Stimulated activated naive CD8-positive, alpha-beta T cell treated with anti-CD3 and anti-CD28 coated beads, Interleukin-15, Interleukin-2, amounts not matched to agents 100 ng/mL and 50 ng/mL, for 24 hours (primary cell): Measurements from ENCODE around the gene FAHD1.
"Not testable (repeated sequence)": the region's sequence is repeated elsewhere in the genome, so short reads cannot be mapped to it uniquely, and the experiment has no call there.

ENCODE experiments used
- H3K27ac Mint-ChIP-seq: one replicate; pipeline ENCODE4 v1.8.0; 2021; ENCODE audit warnings: mild to moderate bottlenecking, mixed read lengths
- H3K27me3 Mint-ChIP-seq: one replicate; pipeline ENCODE4 v1.8.0; 2021; ENCODE audit warnings: mixed read lengths
- H3K36me3 Mint-ChIP-seq: one replicate; pipeline ENCODE4 v1.8.0; 2021; ENCODE audit warnings: low read depth, mixed read lengths
- H3K4me1 Mint-ChIP-seq: one replicate; pipeline ENCODE4 v1.8.0; 2021; ENCODE audit warnings: low read depth, mixed read lengths
- H3K4me3 Mint-ChIP-seq: one replicate; pipeline ENCODE4 v1.8.0; 2021; ENCODE audit warnings: mild to moderate bottlenecking, mixed read lengths
- H3K9me3 Mint-ChIP-seq: one replicate; pipeline ENCODE4 v1.8.0; 2021; ENCODE audit warnings: mixed read lengths

FAHD1 gene

DNA sequence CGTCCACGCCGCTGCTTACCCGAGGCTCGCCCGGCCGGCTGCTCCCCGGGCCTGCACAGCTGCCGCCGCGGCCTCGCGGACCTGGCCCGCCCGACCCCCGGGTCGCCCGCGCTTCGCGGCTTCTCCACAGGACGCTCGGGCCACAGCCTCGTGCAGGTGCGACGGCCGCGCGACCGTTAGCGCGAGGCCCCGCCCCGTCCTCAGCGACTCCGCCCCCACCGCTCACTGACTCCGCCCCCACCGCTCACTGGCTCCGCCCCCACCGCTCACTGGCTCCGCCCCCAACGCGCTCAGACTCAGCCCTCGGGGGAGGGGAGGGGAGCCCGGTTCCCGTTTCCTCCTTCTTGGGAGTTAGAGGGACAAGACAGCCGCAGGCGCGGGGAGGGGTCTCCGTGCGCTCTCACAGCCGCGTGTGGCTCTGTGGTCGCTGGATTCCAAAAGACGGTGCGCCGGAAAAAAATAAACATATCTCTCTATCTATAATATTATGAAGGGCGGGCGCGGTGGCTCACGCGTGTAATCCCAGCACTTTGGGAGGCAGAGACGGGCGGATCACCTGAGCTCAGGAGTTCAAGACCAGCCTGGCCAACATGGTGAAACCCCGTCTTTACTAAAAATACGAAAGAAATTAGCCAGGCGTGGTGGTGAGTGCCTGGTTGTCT is 45.1 kb downstream of the FAHD1 start, which contains the start of gene MEIOB:
TSS of gene MEIOB (minus strand) at position 191 of the 662 bp plus-strand sequence. CDS start 3,989 bp downstream, outside the sequence.
- Mint-ChIP-seq H3K9me3 (no peaks in the 10 kb centered on the region), H3K36me3 (no peaks in the 10 kb centered on the region), H3K27ac (no peak within 1 kb of the TSS), H3K27me3 (peaks cover 13% of the 10 kb centered on the region), H3K4me3 (peak within 1 kb of the TSS; percentile 59), H3K4me1 (peaks cover 4% of the 10 kb centered on the region)

DNA sequence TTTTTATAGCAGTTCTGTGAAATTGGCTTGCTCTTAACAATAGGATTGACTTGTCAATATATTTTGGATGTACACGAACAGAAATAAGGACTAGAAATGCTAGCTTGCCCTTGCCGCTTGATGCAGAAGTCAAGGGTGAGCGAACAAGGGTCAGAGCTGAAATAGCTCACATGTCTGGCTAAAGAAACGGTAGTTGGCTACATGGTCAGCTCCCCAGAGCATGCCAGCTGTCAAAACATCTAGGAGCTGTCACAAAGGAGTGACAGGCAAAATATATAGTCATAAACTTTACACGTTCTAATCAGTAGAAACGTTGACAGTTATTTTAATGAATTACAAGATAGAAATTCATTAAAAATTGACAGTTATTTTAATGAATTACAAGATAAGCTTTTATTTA is 47.8 kb downstream of the FAHD1 start:
- Mint-ChIP-seq H3K4me3 (no peak overlapping the region), H3K27me3 (peaks cover 31% of the 10 kb centered on the region), H3K27ac (no peak overlapping the region), H3K36me3 (no peaks in the 10 kb centered on the region), H3K9me3 (no peaks in the 10 kb centered on the region), H3K4me1 (peaks cover 4% of the 10 kb centered on the region)

DNA sequence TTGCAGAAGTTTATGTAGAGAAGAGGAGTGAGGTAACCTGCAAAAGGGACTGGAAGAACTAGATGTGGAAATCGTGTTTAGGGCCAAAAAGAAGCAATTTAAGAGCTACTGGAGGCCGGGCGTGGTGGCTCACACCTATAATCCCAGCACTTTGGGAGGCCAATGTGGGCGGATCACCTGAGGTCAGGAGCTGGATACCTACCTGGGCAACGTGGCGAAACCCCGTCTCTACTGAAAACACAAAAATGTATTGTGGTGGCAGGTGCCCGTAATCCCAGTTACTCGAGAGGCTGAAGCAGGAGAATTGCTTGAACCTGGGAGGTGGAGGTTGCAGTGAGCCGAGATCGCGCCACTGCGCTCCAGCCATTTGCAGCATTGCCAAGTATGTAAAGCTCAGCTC is 49.1 kb downstream of the FAHD1 start:
- H3K36me3 Mint-ChIP-seq, H3K27ac Mint-ChIP-seq, H3K4me3 Mint-ChIP-seq, H3K9me3 Mint-ChIP-seq, H3K4me1 Mint-ChIP-seq: not testable (repeated sequence)
- peaks cover 32% of the 10 kb centered on the region for H3K27me3 Mint-ChIP-seq

DNA sequence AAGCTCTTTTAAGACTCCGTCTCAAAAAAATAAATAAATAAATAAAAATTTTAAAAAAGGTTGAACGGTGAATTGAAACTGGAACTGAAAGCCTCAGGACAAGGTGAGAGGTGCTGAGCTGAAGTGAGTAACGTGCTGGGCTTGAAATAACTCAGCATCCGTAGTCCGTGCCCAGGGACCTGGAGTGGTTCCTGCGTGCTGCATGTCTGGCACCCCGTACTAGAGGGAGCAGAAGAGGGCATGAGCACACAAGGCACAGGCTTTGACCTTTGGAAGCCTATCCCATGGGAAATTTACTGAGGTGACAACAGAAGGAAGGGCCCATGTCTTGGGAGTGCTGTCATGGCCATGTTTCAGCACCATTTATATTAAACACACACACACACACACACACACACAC is 49.5 kb downstream of the FAHD1 start:
- Mint-ChIP-seq H3K36me3 (no peaks in the 10 kb centered on the region), H3K9me3 (no peaks in the 10 kb centered on the region), H3K4me1 (peaks cover 4% of the 10 kb centered on the region), H3K27me3 (peaks cover 32% of the 10 kb centered on the region), H3K27ac (no peak overlapping the region), H3K4me3 (no peak overlapping the region)

DNA sequence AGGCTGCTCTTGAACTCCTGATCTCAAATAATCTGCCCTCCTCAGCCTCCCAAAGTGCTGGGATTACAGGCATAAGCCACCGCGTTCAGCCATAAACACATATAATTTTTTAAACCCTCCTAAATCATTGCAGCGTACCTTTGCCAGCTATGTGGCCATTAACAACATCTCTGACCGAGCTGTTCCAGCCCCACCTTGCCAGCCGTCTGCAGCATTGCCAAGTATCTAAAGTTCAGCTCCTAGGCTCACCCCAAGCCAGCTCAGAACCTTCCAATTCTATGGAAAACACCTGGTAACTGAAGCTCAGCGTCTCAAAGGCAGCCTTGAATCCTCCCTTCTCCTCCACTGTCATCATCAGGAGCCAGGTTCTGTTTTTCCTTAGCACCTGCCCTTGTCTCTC is 50.1 kb downstream of the FAHD1 start:
- H3K27me3 Mint-ChIP-seq = peaks cover 31% of the 10 kb centered on the region
- no peaks in the 10 kb centered on the region for H3K9me3 Mint-ChIP-seq
- H3K4me3 Mint-ChIP-seq = no peak overlapping the region
- H3K36me3 Mint-ChIP-seq = no peaks in the 10 kb centered on the region
- no peak overlapping the region for H3K27ac Mint-ChIP-seq
- peaks cover 3% of the 10 kb centered on the region for H3K4me1 Mint-ChIP-seq

DNA sequence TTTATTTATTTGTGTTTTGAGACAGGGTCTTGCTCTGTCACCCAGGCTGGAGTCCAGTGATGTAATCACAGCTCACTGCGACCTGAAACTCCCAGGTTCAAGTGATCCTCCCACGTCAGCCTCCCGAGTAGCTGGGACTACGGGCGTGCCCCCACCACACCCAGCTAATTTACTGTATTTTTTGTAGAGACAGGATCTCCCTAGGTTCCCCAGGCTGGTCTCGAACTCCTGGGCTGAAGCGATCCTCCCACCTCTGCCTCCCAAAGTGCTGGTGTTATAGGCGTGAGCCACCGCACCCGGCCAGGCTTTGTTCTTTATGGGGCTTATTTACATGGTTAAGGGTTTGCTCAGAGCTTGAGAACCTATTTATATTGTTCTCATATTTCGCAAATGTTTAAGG is 50.8 kb downstream of the FAHD1 start:
- Mint-ChIP-seq H3K4me3 (no peak overlapping the region), H3K36me3 (no peaks in the 10 kb centered on the region), H3K27ac (no peak overlapping the region), H3K27me3 (peaks cover 25% of the 10 kb centered on the region), H3K9me3 (no peaks in the 10 kb centered on the region), H3K4me1 (no peaks in the 10 kb centered on the region)

DNA sequence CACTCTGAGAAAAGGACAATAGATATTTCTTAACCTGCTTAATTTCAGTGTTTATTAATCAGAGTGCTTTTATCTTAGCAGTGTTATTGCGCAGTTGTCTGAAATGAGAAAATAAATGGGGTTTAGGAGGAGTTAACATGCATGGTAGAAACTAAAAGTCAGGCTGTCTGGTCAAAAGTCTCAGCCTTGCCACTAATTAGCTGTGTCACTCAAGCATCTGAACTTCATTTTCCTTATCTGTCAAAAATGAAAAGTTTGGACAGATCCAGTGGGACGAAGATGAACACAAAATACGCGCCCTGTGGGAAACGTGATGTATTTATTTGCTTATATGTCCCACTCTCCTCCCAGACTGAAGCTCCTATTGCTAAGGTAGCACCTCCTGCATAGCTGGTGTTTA is 51.2 kb downstream of the FAHD1 start:
- Mint-ChIP-seq H3K9me3 (no peaks in the 10 kb centered on the region), H3K36me3 (no peaks in the 10 kb centered on the region), H3K4me3 (no peak overlapping the region), H3K27me3 (peaks cover 25% of the 10 kb centered on the region), H3K4me1 (no peaks in the 10 kb centered on the region), H3K27ac (no peak overlapping the region)
